Activated CD8-positive, alpha-beta memory T cell treated with anti-CD3 and anti-CD28 coated beads for 36 hours (primary cell): ENCODE data around the gene DNAI2. TPM values are rescaled to one million over a fixed set of nuclear protein-coding genes. Genes with fewer than 3 reads are reported as not detected.

Experiments used
- CTCF ChIA-PET: fragments of 350-600 bp; sonication (Branson Sonifier 250); formaldehyde crosslinking; loops from one replicate; lab custom pipeline; 2021; ENCODE audit warnings: antibody characterized with exemption; lab: Charles Lee
- POLR2A ChIA-PET: fragments of 350-600 bp; sonication (Branson Sonifier 250); formaldehyde crosslinking; loops from one replicate; lab custom pipeline; 2021; ENCODE audit warnings: antibody characterized with exemption; lab: Charles Lee
- total RNA-seq, 2 experiments: library from RNA; stranded (reverse); gene quantifications; one replicate each; pipeline ENCODE4 v1.2.3, GENCODE V29; 2021

Gene DNAI2
- total RNA-seq, 2 experiments from 2014 or later: 0.36 to 0.70 TPM

DNA sequence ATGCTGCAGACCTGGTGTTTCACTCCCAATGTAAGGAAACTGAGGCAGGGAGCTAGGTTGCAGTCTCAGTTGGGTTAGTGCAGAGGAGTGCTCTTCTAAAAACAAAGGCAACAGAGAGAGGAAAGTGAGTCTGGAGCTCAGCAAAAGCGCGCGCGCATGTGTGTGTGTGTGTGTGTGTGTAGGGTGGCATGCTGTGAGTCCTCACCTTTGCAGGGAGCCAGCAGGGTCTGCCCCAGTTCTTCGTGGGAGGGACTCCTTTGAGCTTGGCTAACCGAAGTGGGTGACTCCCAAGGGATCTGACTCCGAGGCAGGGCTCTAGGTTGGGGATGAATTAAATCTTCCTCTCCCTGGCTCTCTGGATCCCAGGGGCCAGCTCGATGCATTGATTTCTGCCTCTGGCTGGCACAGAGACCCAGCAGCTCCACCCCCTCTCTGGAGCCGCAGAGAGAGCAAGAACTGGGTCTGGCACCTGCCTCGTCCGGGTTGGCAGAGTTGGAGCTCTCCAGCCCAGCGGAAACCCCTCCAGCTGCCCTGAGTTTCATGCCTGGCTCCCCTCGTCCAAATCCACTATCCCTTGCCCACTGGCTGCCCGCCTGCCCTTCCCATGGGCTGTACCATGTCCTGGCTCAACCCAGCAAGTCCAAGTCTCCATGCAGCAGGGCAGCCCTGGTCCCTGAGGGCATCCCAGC, 88.9 kb downstream of the DNAI2 start:
- CTCF ChIA-PET: interaction anchor here (0.9 to 1.7 kb wide), 7 partner anchors 8 to 105 kb away, joined by 3 to 6 read pairs (median 4); no protein-coding TSS in a partner anchor
- POLR2A ChIA-PET: no interaction called here

Other genes starting within 250 kb of the DNAI2 start
- gene RPL38, start 70.6 kb upstream of the DNAI2 start, total RNA-seq: 1,000 to 10,000 TPM; 1,434 to 1,464 TPM
- gene TTYH2, start 60.7 kb upstream of the DNAI2 start, total RNA-seq: 10 to 100 TPM; 15.2 to 16.0 TPM
- gene KIF19, start 52.0 kb downstream of the DNAI2 start, total RNA-seq: under 1 TPM; 0.19 to 0.25 TPM
- gene BTBD17, start 87.6 kb downstream of the DNAI2 start, total RNA-seq: not detected
- not detected for gene GPR142, start 93.3 kb downstream of the DNAI2 start, total RNA-seq
- under 1 TPM; 0.44 to 0.59 TPM for gene GPRC5C, start 157.9 kb downstream of the DNAI2 start, total RNA-seq
- 1 to 10 TPM; 4.4 to 5.1 TPM for gene CD300A, start 192.4 kb downstream of the DNAI2 start, total RNA-seq